HEK293 (cell line): ENCODE measurements around the gene TEX2.

Source experiments
- BCL11A ChIP-seq: fragments of 450-650 bp; formaldehyde crosslinking; IDR thresholded peaks from 2 replicates; pipeline ENCODE4 v1.5.1; 2016; ENCODE audit warnings: low read depth, missing biosample characterization, missing genetic modification characterization
- CTCF ChIP-seq: fragments of 450-650 bp; formaldehyde crosslinking; IDR thresholded peaks from 2 replicates; pipeline ENCODE4 v1.5.1; 2016; ENCODE audit warnings: missing biosample characterization, missing genetic modification characterization
- PRDM1 ChIP-seq: fragments of 450-650 bp; formaldehyde crosslinking; IDR thresholded peaks from 2 replicates; pipeline ENCODE4; 2016; ENCODE audit warnings: missing biosample characterization, missing genetic modification characterization
- REST ChIP-seq: fragments of 450-650 bp; formaldehyde crosslinking; IDR thresholded peaks from 2 replicates; pipeline ENCODE4 v1.5.1; 2016; ENCODE audit warnings: missing biosample characterization, missing genetic modification characterization
- ZBTB20 ChIP-seq: fragments of 450-650 bp; formaldehyde crosslinking; IDR thresholded peaks from 2 replicates; pipeline ENCODE4 v1.5.1; 2016; ENCODE audit warnings: missing biosample characterization, missing genetic modification characterization
- ZBTB7A ChIP-seq: fragments of 450-650 bp; formaldehyde crosslinking; IDR thresholded peaks from 2 replicates; pipeline ENCODE4 v1.5.1; 2016; ENCODE audit warnings: low read depth, missing biosample characterization, missing genetic modification characterization
- ZNF121 ChIP-seq: fragments of 450-650 bp; formaldehyde crosslinking; IDR thresholded peaks from 2 replicates; pipeline ENCODE4 v1.5.1; 2016; ENCODE audit warnings: missing biosample characterization, missing genetic modification characterization
- ZNF211 ChIP-seq: fragments of 450-650 bp; formaldehyde crosslinking; IDR thresholded peaks from 2 replicates; pipeline ENCODE4 v1.5.1; 2016; ENCODE audit warnings: low read depth, missing biosample characterization, missing genetic modification characterization
- ZNF292 ChIP-seq: fragments of 450-650 bp; formaldehyde crosslinking; IDR thresholded peaks from 2 replicates; pipeline ENCODE4 v1.5.1; 2016; ENCODE audit warnings: low read depth, missing biosample characterization, missing genetic modification characterization, borderline replicate concordance
- ZNF398 ChIP-seq: fragments of 450-650 bp; formaldehyde crosslinking; IDR thresholded peaks from 2 replicates; pipeline ENCODE4 v1.5.1; 2017; ENCODE audit warnings: missing biosample characterization, missing genetic modification characterization
- ZXDB ChIP-seq: fragments of 450-650 bp; formaldehyde crosslinking; IDR thresholded peaks from 2 replicates; pipeline ENCODE4 v1.5.1; 2016; ENCODE audit warnings: missing biosample characterization, missing genetic modification characterization
- TF ChIP-seq, protein P1 (sequence below): fragments of 450-650 bp; formaldehyde crosslinking; IDR thresholded peaks from 2 replicates; pipeline ENCODE4 v1.5.1; 2016; ENCODE audit warnings: missing biosample characterization, missing genetic modification characterization, borderline replicate concordance

DNA sequence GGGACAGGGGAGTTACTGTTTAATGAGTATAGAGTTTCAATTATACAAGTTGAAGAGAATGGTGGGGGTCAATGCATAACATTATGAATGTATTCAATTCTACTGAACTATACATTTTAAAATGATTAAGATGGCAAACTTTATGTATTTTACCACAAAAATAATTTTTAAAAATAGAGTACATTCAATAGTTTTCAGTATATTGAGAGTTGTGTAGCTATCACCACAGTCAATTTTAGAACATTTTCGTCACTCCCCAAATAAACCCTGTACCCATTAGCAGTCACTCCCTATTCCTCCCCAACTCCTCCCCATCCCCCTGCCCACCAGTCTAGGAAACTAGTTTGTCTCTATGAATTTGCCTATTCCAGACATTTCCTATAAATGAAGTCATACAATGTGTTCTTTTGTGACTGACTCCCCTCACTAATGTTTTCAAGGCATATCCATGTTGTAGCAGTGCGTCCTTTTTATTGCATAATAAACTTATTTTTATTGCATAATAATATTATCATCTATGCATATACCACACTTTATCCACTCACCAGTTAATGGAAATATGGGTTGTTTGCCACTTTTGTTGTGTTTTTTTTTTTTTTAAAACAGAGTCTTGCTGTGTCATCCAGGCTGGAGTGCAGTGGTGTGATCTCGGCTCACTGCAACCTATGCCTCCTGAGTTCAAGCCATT is 80.6 kb downstream of the TEX2 start:
- TF ChIP-seq CTCF (tag by site-specific recombination) (no peak), ZBTB7A (no peak), PRDM1 (tag by site-specific recombination) (no peak), ZNF398 (tag by site-specific recombination) (no peak), BCL11A (tag by site-specific recombination) (no peak), ZXDB (tag by site-specific recombination) (no peak), ZBTB20 (tag by site-specific recombination) (no peak), ZNF121 (no peak), REST (tag by site-specific recombination) (no peak), ZNF211 (tag by site-specific recombination) (no peak), ZNF292 (no peak)
- TF ChIP-seq, protein P1, sequence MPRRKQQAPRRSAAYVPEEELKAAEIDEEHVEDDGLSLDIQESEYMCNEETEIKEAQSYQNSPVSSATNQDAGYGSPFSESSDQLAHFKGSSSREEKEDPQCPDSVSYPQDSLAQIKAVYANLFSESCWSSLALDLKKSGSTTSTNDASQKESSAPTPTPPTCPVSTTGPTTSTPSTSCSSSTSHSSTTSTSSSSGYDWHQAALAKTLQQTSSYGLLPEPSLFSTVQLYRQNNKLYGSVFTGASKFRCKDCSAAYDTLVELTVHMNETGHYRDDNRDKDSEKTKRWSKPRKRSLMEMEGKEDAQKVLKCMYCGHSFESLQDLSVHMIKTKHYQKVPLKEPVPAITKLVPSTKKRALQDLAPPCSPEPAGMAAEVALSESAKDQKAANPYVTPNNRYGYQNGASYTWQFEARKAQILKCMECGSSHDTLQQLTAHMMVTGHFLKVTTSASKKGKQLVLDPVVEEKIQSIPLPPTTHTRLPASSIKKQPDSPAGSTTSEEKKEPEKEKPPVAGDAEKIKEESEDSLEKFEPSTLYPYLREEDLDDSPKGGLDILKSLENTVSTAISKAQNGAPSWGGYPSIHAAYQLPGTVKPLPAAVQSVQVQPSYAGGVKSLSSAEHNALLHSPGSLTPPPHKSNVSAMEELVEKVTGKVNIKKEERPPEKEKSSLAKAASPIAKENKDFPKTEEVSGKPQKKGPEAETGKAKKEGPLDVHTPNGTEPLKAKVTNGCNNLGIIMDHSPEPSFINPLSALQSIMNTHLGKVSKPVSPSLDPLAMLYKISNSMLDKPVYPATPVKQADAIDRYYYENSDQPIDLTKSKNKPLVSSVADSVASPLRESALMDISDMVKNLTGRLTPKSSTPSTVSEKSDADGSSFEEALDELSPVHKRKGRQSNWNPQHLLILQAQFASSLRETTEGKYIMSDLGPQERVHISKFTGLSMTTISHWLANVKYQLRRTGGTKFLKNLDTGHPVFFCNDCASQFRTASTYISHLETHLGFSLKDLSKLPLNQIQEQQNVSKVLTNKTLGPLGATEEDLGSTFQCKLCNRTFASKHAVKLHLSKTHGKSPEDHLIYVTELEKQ, result no peak
